Smooth muscle cell (in vitro differentiated cells): Measurements from ENCODE around the gene OSBPL1A. TPM values are rescaled to one million over a fixed set of nuclear protein-coding genes. Genes with fewer than 3 reads are reported as not detected.
A peak's percentile ranks its signal among the peaks of the same experiment; 100 is the strongest.

Source experiments
- DNase-seq: peaks from one replicate; lab custom pipeline; 2025; ENCODE audit not compliant: unreplicated experiment; lab: John Stamatoyannopoulos, UW
- H2AFZ ChIP-seq: fragments of 200-600 bp; sonication (generic); 2 replicates; pipeline ENCODE4 v1.6.0; 2016; ENCODE audit warnings: antibody characterized with exemption, low read depth, mild to moderate bottlenecking
- H3F3A ChIP-seq: fragments of 200-600 bp; sonication (generic); 2 replicates; pipeline ENCODE4 v1.6.0; 2017; ENCODE audit warnings: antibody characterized with exemption, low read depth
- H3K27ac ChIP-seq: fragments of 200-600 bp; sonication (generic); 2 replicates; pipeline ENCODE4 v1.5.1; 2016; ENCODE audit warnings: low read depth, mild to moderate bottlenecking
- H3K27me3 ChIP-seq: fragments of 200-600 bp; sonication (generic); 2 replicates; pipeline ENCODE4 v1.6.1; 2016; ENCODE audit warnings: low read depth, mild to moderate bottlenecking
- H3K36me3 ChIP-seq: fragments of 200-600 bp; sonication (generic); 2 replicates; pipeline ENCODE4 v1.5.1; 2016; ENCODE audit warnings: low read depth
- H3K4me1 ChIP-seq: fragments of 200-600 bp; sonication (generic); 2 replicates; pipeline ENCODE4 v1.5.1; 2016; ENCODE audit warnings: low read depth
- H3K4me2 ChIP-seq: fragments of 200-600 bp; sonication (generic); 2 replicates; pipeline ENCODE4 v1.6.0; 2016; ENCODE audit warnings: mild to moderate bottlenecking
- H3K4me3 ChIP-seq: fragments of 200-600 bp; sonication (generic); 2 replicates; pipeline ENCODE4 v1.5.1; 2016; ENCODE audit warnings: mild to moderate bottlenecking
- H3K79me2 ChIP-seq: fragments of 200-600 bp; sonication (generic); 2 replicates; pipeline ENCODE4 v1.6.0; 2016; ENCODE audit warnings: low read depth, mild to moderate bottlenecking
- H3K9ac ChIP-seq: fragments of 200-600 bp; sonication (generic); 2 replicates; pipeline ENCODE4 v1.6.0; 2016; ENCODE audit warnings: low read depth
- H3K9me3 ChIP-seq: fragments of 200-600 bp; sonication (generic); replicated peaks from 2 replicates; pipeline ENCODE4 v1.5.1; 2016; ENCODE audit warnings: low read depth
- H4K20me1 ChIP-seq: fragments of 200-600 bp; sonication (generic); 2 replicates; pipeline ENCODE4 v1.6.0; 2016; ENCODE audit warnings: low read depth
- WGBS: methylation state at CpG from one replicate; pipeline ENCODE4 v1.1.7; 2016; ENCODE audit warnings: low lambda C conversion rate; 5-methylcytosine and 5-hydroxymethylcytosine counted together
- polyA plus RNA-seq: library from polyadenylated mRNA; unstranded; fragments of >200 nt; fragmentation: Nextera tagmentation; extraction: Ambion mirVana; gene quantifications from 2 replicates; pipeline ENCODE4 v1.2.1, GENCODE V29; 2016
- total RNA-seq: library from RNA; depleted of rRNA; stranded (reverse); fragments of >200 nt; gene quantifications from 2 replicates; pipeline ENCODE4 v1.2.3, GENCODE V29; 2014
- TF ChIP-seq, protein P1 (sequence below): fragments of 200-600 bp; sonication (generic); IDR thresholded peaks from 2 replicates; pipeline ENCODE4 v1.5.1; 2017; ENCODE audit warnings: borderline replicate concordance, mild to moderate bottlenecking, antibody characterized with exemption; ENCODE audit not compliant: insufficient read depth, poor library complexity, severe bottlenecking

OSBPL1A gene
- total and polyA plus RNA-seq, 2 experiments from 2014 or later, result 15.3 to 23.4 TPM

- no peaks in the 10 kb centered on the region for H3K9me3 ChIP-seq
- no peaks in the 10 kb centered on the region for H3K79me2 ChIP-seq
- TF ChIP-seq, protein P1, sequence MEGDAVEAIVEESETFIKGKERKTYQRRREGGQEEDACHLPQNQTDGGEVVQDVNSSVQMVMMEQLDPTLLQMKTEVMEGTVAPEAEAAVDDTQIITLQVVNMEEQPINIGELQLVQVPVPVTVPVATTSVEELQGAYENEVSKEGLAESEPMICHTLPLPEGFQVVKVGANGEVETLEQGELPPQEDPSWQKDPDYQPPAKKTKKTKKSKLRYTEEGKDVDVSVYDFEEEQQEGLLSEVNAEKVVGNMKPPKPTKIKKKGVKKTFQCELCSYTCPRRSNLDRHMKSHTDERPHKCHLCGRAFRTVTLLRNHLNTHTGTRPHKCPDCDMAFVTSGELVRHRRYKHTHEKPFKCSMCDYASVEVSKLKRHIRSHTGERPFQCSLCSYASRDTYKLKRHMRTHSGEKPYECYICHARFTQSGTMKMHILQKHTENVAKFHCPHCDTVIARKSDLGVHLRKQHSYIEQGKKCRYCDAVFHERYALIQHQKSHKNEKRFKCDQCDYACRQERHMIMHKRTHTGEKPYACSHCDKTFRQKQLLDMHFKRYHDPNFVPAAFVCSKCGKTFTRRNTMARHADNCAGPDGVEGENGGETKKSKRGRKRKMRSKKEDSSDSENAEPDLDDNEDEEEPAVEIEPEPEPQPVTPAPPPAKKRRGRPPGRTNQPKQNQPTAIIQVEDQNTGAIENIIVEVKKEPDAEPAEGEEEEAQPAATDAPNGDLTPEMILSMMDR, result no peak
- DNase-seq, result no peak
- H3K4me2 ChIP-seq, result no peak overlapping the region
- no peaks in the 10 kb centered on the region for H3K27me3 ChIP-seq
- H3K27ac ChIP-seq, result no peak overlapping the region
- no peak overlapping the region for H3K4me3 ChIP-seq
- no peaks in the 10 kb centered on the region for H3K4me1 ChIP-seq
- H3F3A ChIP-seq, result no peaks in the 10 kb centered on the region
- WGBS, result 94% methylated on average over 2 of the region's 2 CpGs
- no peak overlapping the region for H3K9ac ChIP-seq
- no peaks in the 10 kb centered on the region for H4K20me1 ChIP-seq
- no peak overlapping the region for H2AFZ ChIP-seq
- no peaks in the 10 kb centered on the region for H3K36me3 ChIP-seq
Observed at GRCh38 chr18:24239341-24239740, 158.3 kb downstream of the OSBPL1A start.

DNA sequence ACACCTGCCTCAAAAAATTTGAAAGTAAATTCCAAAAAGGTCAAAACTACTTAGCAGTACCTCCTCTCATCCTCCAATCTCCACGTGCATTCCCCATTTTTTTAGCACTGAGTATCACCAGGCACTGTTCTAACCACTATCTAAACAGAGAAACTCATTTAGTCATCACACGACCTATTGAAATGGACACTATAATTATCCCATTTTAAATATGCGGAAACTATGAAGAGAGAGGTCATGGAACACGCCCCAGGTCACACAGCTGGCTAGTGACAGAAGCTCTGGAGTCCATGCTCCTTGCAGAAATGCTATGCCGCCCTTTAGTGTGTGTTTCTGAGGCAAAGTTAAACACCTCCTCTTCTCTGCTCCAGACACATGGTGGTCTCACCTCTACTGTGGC is 159.2 kb downstream of the OSBPL1A start:
- H3K9ac ChIP-seq, result no peak overlapping the region
- no peak overlapping the region for H3K27ac ChIP-seq
- no peaks in the 10 kb centered on the region for H3K27me3 ChIP-seq
- H3K79me2 ChIP-seq, result no peaks in the 10 kb centered on the region
- no peak overlapping the region for H2AFZ ChIP-seq
- no peak overlapping the region for H3K4me3 ChIP-seq
- H3K36me3 ChIP-seq, result no peaks in the 10 kb centered on the region
- no peaks in the 10 kb centered on the region for H3K9me3 ChIP-seq
- DNase-seq, result no peak
- no peaks in the 10 kb centered on the region for H3F3A ChIP-seq
- TF ChIP-seq, protein P1, result no peak
- H3K4me2 ChIP-seq, result no peak overlapping the region
- 64% methylated on average over 5 of the region's 5 CpGs for WGBS
- no peaks in the 10 kb centered on the region for H4K20me1 ChIP-seq
- no peaks in the 10 kb centered on the region for H3K4me1 ChIP-seq

- 75% methylated on average over 7 of the region's 7 CpGs for WGBS
Observed at GRCh38 chr18:24234850-24235418, 162.7 kb downstream of the OSBPL1A start.

DNA sequence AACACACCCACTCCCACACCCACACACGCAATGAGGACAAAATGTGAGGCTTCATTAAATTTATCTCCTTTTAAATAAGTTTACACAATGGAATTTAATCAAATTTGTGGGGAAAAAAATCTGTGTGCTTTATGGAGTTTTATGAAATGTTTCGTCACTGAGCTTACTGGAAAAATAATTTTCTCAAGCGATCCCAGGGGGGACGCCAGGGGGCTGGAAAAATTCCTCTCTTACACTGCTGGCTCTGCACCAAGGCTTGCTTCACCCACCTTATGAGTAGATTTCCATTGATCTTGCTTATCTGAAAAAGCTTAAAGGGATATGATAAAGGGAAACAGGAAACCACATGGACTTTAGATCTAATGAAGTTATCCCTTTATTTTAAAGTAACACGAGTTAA is 163.3 kb downstream of the OSBPL1A start:
- TF ChIP-seq, protein P1, result no peak
- Histone ChIP-seq H3K4me2 (peak overlapping the region; percentile 47), H3K9ac (no peak overlapping the region), H3K4me1 (no peaks in the 10 kb centered on the region), H3K79me2 (no peaks in the 10 kb centered on the region), H3K36me3 (no peaks in the 10 kb centered on the region), H3F3A (no peaks in the 10 kb centered on the region), H3K9me3 (no peaks in the 10 kb centered on the region), H3K27me3 (no peaks in the 10 kb centered on the region), H2AFZ (no peak overlapping the region), H4K20me1 (no peaks in the 10 kb centered on the region), H3K27ac (no peak overlapping the region), H3K4me3 (no peak overlapping the region)
- no peak for DNase-seq
- 49% methylated on average over 5 of the region's 5 CpGs for WGBS

More at GRCh38 chr18:24234850-24235418, 162.7 kb downstream of the OSBPL1A start:
- H3K36me3 ChIP-seq, result no peaks in the 10 kb centered on the region
- H3K4me3 ChIP-seq, result no peak overlapping the region
- no peaks in the 10 kb centered on the region for H3K27me3 ChIP-seq
- no peaks in the 10 kb centered on the region for H3K79me2 ChIP-seq
- no peak overlapping the region for H3K27ac ChIP-seq
- H3K4me2 ChIP-seq, result peak overlapping the region; percentile 47
- no peak for DNase-seq
- no peak overlapping the region for H3K9ac ChIP-seq
- H4K20me1 ChIP-seq, result no peaks in the 10 kb centered on the region
- no peaks in the 10 kb centered on the region for H3F3A ChIP-seq
- H3K9me3 ChIP-seq, result no peaks in the 10 kb centered on the region
- no peaks in the 10 kb centered on the region for H3K4me1 ChIP-seq
- no peak overlapping the region for H2AFZ ChIP-seq
- TF ChIP-seq, protein P1, result no peak
